Activated CD4-positive, alpha-beta T cell treated with anti-CD3 and anti-CD28 coated beads for 1 hour (primary cell): ENCODE measurements around the gene B3GALT6.

Experiments
- DNase-seq: peaks from one replicate; pipeline ENCODE4 v3.0.0-alpha.2; 2020

B3GALT6 gene

GRCh38 chr1:1202831-1203560 is 29.0 kb upstream of the B3GALT6 start:
- DNase-seq, result no peak

DNA sequence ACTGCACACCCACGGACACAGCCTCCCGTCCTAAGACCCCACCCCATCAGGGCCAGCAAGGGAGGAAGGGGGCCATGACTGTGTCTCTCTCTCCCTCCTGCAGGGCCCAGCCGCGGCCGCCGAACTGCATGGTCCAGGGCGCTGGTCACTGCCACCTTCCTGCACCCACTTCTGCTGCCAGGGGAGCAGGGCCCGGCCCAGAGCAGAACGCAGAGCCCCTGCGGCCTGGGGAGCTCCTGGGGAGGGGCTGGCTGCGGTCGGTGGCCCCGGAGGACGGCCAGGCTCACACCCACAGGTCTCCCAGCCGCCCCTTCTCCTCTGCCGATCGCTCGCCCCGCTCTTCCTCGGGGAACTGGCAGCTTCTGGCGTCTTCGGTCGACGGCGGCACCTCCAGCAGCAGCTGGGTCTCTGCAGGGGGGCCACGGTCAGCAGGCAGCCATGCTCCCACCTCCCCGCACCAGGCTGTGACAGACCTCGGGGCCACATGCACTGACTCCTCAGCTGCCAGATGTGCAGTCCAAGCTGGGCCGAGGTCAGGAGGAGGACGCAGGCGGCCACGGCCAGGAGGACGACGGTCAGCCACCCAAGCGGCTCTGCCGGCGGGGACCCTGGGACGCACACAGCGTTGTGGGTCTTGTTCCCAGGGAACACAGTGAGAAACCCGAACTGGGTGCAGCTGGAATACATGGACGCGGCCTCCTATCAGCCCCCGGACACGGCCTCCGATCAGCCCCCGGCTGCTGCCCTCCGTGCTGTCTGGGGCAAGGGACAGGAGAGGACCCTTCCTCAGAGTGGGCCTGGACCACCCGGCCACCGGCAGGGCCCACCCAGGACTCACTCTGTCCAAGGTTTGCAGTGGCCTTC is 28.2 kb upstream of the B3GALT6 start:
- no peak for DNase-seq

GRCh38 chr1:1204425-1204920 is 27.6 kb upstream of the B3GALT6 start:
- DNase-seq, result no peak

GRCh38 chr1:1204998-1205768 is 26.9 kb upstream of the B3GALT6 start:
- DNase-seq, result no peak

DNA sequence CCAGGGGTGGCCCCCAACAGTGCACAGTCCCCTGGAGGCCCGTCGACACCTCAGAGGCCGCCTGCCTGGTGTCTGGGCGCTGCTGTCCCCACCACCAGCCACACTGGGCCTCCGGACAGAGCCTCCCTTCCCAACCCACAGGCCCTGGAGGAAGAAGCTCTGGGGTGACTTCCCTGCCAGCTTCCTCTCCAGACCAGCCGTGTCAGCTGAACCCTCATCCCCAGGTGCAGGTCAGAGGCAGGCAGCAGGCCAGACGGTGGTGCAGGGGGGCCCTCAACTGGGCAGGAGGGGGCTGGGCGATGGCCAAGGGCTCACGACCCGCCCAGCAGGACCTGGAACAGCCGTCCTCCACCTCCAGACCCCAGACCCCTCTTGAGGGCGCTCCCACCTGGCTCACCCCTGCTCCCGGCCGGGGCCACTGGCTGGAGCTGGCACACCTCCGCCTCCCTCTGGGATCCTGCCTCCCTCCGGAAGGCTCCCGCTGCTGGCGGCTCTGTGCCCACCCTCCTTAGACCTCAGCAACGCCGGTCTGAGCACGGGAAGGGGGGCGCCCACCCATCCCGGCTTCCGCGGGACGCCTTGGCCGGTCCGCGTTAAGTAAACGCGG is 26.2 kb upstream of the B3GALT6 start:
- DNase-seq, result no peak

GRCh38 chr1:1206376-1206965 is 25.6 kb upstream of the B3GALT6 start, which contains the start of gene TNFRSF18:
Gene TNFRSF18 (minus strand): TSS chr1:1206592. CDS start chr1:1206571, 21 bp downstream.
- no peak for DNase-seq

- no peak for DNase-seq
Observed at GRCh38 chr1:1206966-1207531, 25.0 kb upstream of the B3GALT6 start.

- DNase-seq, result no peak
Observed at GRCh38 chr1:1207571-1207892, 24.5 kb upstream of the B3GALT6 start.

DNA sequence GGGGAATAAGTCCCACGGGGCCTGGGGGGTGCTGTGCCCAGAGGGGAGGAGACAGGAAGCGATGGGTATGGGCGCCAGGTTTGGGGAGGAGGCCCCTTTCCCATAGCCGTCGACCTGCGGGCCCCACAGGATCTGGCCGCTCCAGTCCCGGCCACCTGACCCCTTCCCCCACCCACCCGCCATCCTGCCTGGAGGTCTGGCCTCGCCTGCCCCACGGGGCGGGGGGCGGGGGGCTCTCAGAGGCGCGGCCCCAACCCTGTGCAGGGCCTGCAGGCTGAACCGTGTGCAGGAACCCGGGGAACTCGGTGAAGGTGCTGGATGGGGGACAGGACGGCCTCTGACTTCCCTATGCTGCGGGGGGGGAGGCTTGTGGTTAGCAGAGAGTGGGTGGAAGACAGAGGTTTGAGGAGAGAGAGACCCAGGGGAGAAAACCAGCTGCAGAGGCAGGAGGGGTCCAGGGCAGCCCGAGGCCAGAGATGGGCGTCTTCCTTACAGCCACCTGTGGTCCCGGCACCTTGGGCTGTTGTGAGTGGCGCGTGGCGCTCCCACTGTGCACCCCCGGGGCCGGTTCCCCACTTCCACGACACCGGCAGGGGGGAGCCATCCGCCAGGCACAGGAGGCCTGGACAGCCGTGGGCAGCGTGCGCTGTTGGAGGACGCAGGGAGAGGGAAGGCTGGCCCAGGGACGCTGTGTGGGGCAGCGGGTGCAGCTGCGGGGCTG is 23.2 kb upstream of the B3GALT6 start:
- DNase-seq, result peak; percentile 22

DNA sequence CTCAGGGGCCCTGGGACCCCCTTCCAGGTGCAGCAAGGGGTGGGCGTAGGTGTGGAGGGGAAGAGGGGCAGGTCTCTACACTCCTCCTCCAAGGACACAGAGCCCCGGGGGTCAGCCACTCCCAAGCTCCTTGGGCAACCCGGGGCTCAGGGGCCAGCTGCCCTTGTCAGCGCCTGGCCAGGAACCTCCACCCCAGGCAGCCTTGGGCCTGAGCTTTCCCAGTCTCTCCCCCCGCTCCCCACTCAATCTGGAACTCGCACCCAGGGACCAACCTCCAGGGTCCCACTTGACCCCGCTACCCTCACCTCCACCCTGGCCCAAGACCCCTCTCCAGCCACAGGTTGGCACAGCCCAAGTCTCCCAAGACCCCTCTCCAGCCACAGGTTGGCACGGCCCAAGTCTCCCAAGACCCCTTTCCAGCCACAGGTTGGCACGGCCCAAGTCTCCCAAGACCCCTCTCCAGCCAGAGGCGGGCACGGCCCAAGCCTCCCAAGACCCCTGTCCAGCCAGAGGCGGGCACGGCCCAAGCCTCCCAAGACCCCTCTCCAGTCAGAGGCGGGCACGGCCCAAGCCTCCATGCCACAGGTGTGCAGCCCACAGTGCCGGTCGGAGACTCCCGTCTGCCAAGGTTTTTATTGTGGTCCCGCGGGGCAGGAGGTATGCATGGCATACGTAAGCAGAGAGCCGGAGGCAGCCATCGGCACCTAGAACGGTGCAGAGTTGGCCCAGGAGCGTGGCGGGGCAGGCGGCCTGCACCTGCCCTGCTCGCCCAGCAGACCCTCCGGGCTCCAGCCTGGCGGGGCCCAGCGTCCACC is 21.1 kb upstream of the B3GALT6 start:
- no peak for DNase-seq

DNA sequence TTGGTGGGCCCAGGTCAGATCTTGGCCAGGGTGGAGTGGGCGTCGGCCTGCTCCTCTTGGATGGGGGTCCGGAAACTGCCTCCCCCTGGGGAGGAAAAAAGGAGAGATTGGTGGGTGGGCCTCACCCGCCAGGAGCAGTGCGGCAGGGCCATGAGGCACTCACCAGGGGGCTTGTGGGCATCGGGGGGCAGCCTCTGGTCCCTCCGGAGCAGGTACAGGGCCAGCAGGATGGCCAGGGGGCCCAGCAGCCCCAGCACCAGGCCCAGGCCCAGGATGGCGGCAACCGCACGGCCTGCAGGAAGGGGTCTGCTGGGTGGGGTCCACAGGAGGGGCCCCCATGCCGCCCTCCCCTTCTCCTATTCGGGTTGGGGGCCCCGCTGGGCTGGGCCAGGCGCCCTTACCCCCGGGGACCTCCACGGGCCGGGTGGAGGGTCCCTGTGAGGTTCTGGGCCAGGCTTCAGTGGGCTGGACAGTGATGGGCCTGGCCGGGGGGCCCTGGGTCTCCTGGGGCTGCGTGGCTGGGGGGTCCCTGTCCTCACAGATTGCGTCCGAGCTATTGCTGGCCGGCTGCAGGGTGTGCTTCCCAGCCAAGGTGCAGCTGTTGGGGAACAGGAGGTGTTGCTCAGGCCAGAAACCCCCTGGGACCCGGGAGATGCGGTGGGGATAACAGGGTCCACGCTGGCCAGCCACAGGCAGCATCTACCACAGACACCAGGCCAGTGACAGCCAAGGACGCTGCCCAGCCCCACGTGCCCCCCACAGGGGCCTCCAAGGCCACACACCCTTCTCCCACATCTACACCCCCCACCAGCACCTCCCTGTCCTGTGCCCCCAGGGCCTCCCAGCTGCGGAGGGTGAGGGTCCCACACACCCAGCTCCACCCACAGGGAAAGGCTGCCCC is 20.2 kb upstream of the B3GALT6 start:
- DNase-seq, result no peak

- DNase-seq, result no peak
Observed at GRCh38 chr1:1212780-1213344, 19.2 kb upstream of the B3GALT6 start.

- DNase-seq, result no peak
Observed at GRCh38 chr1:1213345-1214265, 18.4 kb upstream of the B3GALT6 start, which contains the start of gene TNFRSF4. Gene TNFRSF4 (minus strand): TSS chr1:1214153. CDS start chr1:1214127, 26 bp downstream.

GRCh38 chr1:1215080-1215676 is 16.9 kb upstream of the B3GALT6 start:
- DNase-seq, result no peak

DNA sequence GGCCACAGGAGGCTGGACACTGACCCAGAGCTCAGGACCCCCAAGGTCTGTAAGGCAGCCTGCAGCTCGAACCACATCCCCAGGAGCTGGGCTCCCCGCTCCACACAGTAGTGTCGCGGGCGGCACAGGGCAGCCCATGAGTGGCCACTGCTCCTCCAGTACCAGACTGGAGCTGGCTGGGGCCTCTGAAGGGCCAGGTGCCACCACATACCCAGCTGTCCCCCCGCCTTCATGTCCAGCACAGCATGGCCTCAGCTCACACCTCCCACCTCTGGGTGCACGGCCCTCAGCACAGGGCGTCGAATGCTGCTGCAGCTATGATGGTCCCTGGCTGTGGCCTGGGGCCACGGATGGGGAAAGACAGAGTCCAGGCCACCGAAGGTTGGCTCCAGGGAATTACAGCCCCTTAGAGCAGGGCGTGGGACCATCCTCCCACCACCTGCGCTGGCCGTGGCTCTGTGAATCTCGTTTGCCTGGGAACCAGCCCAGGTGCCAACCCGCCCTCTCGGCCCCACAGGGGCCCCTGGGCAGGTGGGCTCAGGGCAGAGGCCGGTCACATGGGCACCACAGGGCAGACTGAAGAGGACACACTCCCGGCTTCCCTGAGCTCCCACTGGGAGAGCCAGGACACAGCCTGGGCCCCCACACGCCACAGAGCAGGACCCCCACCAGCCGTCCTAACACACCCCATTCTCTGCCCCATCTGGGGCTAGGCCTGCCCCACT is 16.0 kb upstream of the B3GALT6 start:
- no peak for DNase-seq

DNA sequence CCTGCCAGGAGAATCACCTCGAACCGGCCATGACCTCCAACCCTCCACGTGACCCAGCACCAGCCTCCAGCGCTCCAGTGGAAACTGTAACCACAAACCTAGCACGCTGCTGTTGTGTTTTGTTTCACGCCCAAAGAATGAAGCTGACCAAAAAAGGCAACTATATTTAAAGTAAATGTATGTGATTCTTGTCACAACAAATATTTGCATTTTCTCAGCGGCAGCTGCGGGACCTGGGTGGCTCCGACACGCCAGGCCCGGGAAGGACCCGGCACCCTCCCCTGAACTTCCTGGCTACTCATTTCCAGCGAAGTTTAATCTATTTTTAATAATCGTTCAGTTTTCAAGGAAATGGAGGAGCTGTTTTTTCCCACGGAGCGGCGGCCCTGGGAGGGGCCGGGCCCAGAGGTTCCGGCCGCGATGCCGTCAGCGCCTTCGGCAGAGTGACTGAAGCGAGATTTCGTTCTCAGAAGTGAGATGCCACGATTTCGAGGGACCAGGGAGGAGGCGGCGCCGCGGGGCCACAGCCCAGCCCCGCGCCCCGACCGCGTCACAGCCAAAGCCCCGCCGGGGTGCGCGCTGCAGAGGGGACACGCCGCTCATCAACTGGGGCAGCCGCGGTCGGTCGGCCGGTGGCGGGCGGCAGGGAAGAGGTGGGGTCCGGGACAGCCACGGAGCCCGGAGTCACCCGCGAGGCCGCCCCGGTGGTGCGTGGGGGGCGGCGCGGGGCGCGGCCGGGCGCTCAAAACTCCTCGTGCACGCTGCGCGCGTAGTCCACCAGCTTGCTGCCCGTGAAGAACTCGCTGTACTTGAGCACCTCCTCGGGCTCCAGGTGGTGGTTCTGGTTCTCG is 15.0 kb upstream of the B3GALT6 start:
- DNase-seq, result no peak
